HG02623 (cell line): Measurements from ENCODE around the gene AQP6.
"Not testable (repeated sequence)": the region's sequence is repeated elsewhere in the genome, so short reads cannot be mapped to it uniquely, and the experiment has no call there.

ENCODE experiments used
- ATAC-seq: cut with Tn5 transposase; IDR thresholded peaks from one replicate; pipeline ENCODE4 v1.9.1; 2021; ENCODE audit warnings: moderate library complexity; ENCODE audit not compliant: unreplicated experiment

AQP6 gene

DNA sequence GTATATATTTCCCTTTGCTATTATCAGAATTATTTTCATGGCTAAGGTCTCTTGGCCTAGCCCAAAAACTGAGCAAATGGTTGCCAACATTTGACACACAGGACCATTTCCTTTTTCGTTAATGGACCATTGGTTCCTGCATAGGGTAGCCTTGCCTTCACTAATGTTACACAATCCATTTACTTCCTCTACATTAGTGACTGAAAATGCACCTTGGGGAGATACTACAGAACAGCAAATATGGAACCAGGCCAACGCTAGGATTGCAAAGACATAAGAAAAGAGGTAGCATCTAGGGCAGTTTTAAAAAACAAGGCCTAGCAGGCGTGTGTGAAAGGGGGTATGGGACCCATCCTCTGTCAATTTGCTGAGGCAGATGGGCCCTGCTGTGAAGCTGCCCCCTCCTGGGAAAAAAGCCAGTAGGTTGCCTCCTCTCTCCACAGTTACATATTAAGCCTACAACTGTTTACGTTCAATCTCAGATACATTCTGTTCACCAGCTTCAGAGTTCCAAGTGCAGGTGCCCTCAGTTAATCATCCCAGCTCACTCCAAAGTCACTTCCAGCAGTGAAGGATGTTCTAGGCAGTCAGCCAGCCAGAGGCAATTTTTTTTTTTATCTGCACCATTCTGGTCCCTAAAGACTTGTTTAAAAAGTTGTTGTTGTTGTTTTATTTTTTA is 15.0 kb downstream of the AQP6 start:
- no peak for ATAC-seq

DNA sequence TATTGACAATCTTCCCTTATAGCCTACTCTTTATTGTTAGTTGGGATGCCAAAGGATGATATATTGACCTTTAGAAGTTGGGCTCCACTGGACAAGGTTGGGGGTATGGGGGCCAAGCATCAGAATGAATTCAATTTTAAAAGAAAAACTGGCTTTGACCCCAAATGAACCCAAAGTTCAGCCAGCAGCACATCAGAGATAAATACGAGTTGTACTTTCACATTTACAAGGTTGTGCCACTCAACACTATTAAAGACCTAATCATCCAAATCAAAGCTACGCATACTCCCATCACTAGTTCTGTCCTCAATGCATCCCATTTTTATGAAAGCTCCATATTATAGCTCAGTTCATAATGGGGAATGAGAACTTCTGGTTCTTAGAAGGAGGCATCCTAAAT is 16.7 kb downstream of the AQP6 start:
- not testable (repeated sequence) for ATAC-seq

DNA sequence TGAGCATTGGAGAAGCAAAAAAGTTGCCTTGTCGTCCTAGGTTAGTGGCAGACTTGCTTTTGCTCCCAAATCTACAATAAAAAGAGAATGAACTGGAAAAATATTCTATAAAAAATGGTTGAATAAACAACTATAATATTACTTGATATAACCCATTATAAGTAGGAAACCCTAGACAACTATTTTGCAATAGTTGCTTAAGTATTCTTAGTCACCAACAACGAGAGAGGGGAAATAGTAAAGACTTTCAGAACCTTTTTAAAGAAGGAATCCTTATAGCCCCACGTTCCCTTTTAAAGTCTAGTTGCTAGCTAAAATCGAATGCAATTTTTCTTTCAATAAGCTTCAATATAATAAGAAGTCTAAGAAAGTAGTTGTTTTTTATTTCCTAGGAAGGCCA is 17.5 kb downstream of the AQP6 start:
- ATAC-seq, result no peak

GRCh38 chr12:49998453-49998852 is 25.7 kb downstream of the AQP6 start:
- ATAC-seq, result no peak

- ATAC-seq, result no peak
Observed at GRCh38 chr12:50003595-50003994, 30.8 kb downstream of the AQP6 start.

DNA sequence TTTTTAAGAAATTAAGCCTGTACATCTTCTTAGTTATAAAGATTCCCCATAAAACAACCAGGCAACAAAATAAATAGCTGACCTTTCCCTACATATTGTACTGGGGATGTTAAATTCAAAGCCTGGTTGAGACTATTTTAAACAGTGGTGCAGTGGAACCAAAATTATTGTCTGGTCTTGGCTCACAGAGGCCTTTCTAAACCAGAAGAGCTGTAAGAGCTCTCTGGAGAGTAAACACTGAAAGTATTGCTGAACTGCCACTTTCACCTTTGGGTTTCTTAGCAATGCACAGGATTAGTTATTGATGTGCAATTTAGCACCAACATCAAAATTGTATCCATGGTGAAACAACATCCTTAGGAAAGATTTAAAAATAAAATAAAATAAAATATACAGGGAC is 31.9 kb downstream of the AQP6 start:
- no peak for ATAC-seq

- no peak for ATAC-seq
Observed at GRCh38 chr12:50005175-50005574, 32.4 kb downstream of the AQP6 start.

GRCh38 chr12:50006280-50006679 is 33.5 kb downstream of the AQP6 start:
- no peak for ATAC-seq

DNA sequence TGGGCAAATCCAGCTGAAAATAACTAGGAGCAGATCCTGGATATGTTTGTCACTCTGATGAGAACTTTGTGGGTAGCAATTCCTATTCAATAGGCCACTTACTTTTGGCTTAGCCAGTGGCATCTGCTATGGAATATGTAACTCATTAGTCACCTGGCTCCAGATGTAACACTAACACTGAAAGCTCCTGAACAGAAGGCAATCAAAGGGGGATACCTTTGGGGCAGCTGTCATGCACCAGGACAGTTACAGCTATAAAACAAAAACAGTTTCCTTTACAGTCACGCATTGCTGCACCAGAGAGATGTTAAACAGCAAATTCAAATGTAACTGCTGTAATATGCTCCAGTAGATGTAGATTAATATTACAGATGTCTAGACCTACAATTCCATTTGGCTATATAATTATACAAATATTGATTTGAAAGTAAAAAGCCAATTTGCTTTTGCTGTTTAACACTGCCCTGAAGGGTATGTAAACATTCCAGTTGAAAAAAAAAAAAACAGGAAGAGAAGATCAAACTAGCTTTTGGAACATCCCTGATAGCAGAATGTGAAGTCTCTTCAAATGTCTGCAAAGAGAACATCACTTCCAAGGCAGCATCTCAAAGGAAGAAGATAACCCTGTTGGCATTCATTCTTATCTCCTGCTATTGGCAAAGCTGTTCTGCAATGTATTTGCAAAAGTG is 34.2 kb downstream of the AQP6 start:
- ATAC-seq, result no peak

GRCh38 chr12:50013361-50014147 is 40.8 kb downstream of the AQP6 start:
- no peak for ATAC-seq

GRCh38 chr12:50014342-50014741 is 41.6 kb downstream of the AQP6 start:
- ATAC-seq, result no peak

DNA sequence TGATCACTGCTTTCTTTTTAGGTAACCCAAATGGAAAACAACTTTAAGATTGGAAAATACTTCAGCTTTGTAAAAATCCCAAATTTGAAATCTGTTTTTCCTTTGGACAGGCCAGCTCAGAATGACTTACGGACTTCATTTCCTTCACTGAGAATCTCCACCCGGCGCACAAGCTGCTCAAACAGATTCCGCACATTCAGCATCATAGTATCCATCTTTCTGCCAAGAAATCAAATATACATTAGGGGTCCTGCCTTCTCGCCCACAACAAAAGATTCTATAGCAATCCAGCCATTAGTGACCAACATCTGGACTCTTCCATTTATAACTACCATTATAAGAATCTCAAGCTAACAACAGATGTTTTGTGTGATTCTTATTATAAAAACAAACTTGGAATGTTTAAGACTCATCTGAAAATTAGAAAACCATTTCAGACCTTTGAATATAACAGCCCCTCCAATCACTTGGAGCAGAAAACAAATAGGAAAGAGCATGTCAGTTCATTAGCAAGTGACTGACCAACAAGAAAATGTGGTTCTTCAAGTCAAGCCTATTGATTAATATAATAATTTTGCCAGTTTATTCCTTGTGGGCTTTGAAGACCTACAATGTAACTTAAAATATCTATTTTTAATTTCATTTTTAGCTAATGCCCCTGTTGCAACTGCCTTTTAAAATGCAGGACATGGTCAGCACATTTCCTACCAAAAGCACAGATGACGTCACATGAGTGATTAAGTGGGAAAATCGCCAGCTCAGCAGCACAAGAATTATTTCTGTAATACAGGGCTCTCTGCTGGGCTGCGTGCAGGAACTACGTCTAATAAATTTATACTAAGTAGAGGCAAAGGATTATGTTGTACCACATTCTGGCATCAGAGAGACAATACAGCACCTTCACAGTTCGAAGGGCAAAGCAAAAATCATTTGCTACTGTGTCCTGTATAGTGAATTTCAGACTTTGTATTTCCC is 44.0 kb downstream of the AQP6 start:
- no peak for ATAC-seq

DNA sequence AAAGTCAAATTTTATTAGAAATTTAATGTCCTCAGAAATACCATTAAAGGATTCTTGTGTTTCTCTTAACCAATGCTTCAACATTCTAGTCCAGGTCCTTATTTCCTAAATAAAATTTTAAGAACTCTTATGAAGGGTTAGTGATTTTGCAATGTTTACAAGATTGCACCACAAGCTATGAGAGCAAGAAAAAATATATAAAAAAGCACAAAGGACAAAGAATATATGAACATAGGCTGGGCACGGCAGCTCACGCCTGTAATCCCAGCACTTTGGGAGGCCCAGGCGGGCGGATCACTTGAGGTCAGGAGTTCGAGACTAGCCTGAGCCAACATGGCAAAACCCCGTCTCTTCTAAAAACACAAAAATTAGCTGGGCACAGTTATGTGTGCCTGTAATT is 44.9 kb downstream of the AQP6 start:
- ATAC-seq, result no peak

DNA sequence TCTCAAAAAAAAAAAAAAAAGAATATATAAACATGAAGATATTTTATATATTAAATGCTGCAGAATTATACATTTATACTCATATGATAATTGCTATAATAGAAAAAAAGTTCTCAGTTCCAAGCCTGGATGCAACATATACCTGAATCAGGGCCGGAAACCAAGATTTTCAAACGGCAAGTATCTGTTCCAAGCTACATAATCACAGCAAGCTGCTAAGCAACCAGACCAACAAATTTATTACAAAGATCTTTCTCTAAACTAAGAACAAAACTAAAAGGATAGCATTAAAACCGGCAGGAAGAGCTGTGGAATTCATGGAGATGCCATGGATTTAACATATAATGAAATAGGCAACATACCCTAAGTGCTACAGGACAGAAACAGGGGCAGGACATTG is 45.4 kb downstream of the AQP6 start:
- no peak for ATAC-seq

DNA sequence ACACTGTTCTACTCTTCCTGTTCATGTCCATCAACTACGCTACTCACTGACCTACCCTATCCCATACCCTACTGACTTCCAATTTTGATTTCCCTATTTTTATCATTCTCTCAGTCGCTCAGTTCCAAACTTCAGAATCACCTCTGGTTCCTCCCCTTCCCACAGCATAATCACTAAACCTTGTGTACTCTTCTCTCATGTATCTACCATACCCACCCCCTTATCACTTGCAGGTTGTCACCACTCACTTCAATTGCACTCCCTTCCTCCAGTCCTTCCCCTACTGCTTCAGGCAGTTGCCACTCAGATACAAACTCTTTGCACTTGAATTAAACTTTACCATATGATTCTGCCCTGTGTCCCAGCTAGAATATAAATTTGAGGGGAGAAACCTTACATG is 46.2 kb downstream of the AQP6 start:
- no peak for ATAC-seq

GRCh38 chr12:50019524-50019923 is 46.8 kb downstream of the AQP6 start:
- no peak for ATAC-seq

GRCh38 chr12:50021031-50021430 is 48.3 kb downstream of the AQP6 start:
- no peak for ATAC-seq

DNA sequence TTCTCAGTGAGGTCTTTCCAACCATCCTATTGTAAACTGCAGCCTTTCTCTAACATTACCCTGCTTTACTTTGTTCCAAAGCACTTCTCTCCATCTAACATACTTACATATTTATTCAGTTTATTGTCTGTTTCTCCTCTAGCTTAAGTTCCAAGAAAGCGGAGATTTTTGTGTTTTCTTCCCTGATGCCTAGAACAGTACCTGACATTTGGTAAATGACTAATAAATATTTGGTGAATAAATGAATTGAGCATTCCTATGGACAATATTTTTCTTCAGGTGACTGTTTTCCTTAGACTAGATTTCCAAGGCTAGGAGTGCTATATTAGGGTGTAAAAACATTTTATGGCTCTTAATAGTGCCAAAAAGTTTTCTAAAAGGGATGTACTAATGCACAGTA is 50.2 kb downstream of the AQP6 start:
- no peak for ATAC-seq

DNA sequence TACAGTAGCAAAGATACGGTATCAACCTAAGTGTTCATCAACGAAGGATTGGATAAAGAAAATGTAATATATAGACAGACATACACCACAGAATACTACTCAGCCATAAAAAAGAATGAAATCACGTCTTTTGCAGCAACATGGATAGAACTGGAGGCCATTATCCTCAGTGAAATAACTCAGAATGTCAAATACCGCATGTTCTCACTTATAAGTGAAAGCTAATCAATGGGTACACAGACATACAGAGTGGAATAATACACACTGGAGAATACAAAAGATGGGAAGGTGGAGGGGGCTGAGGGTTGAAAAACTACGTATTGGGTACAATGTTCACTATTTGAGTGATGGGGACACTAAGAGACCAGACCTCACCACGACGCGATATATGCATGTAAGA is 51.5 kb downstream of the AQP6 start:
- no peak for ATAC-seq

DNA sequence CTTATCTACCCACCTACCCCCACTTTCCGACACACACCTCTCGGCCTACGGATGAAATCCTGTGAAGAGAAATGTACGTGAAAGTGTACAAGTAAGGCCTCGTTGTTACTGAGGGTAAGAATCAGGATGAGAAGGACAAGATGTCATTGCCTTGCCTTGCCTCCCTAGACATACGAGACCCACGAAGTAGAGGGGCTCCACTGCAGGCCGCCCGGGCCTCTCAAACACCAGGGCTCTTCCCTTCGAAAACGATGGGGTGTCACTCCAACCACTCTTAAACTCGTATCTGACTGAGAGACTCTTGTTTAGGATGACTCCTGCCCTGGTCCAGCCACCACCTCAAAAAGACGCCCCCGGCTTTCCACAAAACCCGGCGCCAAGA is 52.0 kb downstream of the AQP6 start:
- peak; percentile 18 for ATAC-seq
